HG03175 (cell line): Measurements from ENCODE around the gene KRT85.

Experiments used
- ATAC-seq: cut with Tn5 transposase; IDR thresholded peaks from one replicate; pipeline ENCODE4 v1.9.1; 2021; ENCODE audit warnings: mild to moderate bottlenecking, moderate library complexity; ENCODE audit not compliant: unreplicated experiment

The KRT85 gene

GRCh38 chr12:52369211-52369610 lies 1.9 kb upstream of the KRT85 start:
- ATAC-seq: no peak

- ATAC-seq: no peak
Measured at GRCh38 chr12:52368508-52368907, 1.2 kb upstream of the KRT85 start.

- no peak for ATAC-seq
Measured at GRCh38 chr12:52367876-52368275, 595 bp upstream of the KRT85 start.

GRCh38 chr12:52364901-52365489 lies 2.3 kb downstream of the KRT85 start:
- ATAC-seq: no peak

GRCh38 chr12:52364061-52364460 lies 3.2 kb downstream of the KRT85 start:
- ATAC-seq: no peak

- ATAC-seq: no peak
Measured at GRCh38 chr12:52363111-52363679, 4.1 kb downstream of the KRT85 start.

GRCh38 chr12:52362118-52362726 lies 5.1 kb downstream of the KRT85 start:
- ATAC-seq: no peak

GRCh38 chr12:52361553-52361952 lies 5.7 kb downstream of the KRT85 start:
- no peak for ATAC-seq

- no peak for ATAC-seq
Measured at GRCh38 chr12:52360663-52361271, 6.5 kb downstream of the KRT85 start.

- no peak for ATAC-seq
Measured at GRCh38 chr12:52360106-52360662, 7.1 kb downstream of the KRT85 start.

GRCh38 chr12:52359621-52360061 lies 7.6 kb downstream of the KRT85 start:
- no peak for ATAC-seq

GRCh38 chr12:52358575-52359350 lies 8.5 kb downstream of the KRT85 start:
- peak; percentile 96 for ATAC-seq

GRCh38 chr12:52356762-52357580 lies 10.3 kb downstream of the KRT85 start:
- ATAC-seq: no peak

GRCh38 chr12:52356031-52356761 lies 11.1 kb downstream of the KRT85 start:
- no peak for ATAC-seq

- ATAC-seq: no peak
Measured at GRCh38 chr12:52355176-52355575, 12.1 kb downstream of the KRT85 start.

- no peak for ATAC-seq
Measured at GRCh38 chr12:52354200-52354599, 13.1 kb downstream of the KRT85 start.

GRCh38 chr12:52353766-52354165 lies 13.5 kb downstream of the KRT85 start:
- no peak for ATAC-seq

GRCh38 chr12:52352951-52353350 lies 14.3 kb downstream of the KRT85 start:
- ATAC-seq: no peak

GRCh38 chr12:52351196-52352059 lies 15.9 kb downstream of the KRT85 start:
- ATAC-seq: no peak
